ENCODE measurements around the gene PHLDB1. TPM values are rescaled to one million over a fixed set of nuclear protein-coding genes. Genes with fewer than 3 reads are reported as not detected.

Gene PHLDB1
- total and polyA plus RNA-seq, 11 donors = 86.0 to 129 (median 113) TPM

DNA sequence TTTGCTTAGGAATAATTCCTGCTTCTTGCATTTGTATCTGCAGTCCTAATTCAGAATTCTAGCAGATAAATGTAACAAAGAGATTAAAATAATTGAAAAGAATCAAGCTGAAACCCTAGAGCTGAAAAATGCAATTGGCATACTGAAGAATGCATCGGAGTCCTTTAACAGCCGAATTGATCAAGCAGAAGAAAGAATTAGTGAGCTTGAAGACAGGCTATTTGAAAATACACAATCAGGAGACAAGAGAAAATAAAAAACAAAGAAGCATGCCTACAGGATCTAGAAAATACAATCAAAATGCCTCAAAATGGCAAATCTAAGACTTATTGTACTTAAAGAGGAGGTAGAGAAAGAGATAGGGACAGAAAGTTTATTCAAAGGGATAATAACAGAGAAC lies 63.8 kb downstream of the PHLDB1 start:
- TF ChIP-seq, protein P1, sequence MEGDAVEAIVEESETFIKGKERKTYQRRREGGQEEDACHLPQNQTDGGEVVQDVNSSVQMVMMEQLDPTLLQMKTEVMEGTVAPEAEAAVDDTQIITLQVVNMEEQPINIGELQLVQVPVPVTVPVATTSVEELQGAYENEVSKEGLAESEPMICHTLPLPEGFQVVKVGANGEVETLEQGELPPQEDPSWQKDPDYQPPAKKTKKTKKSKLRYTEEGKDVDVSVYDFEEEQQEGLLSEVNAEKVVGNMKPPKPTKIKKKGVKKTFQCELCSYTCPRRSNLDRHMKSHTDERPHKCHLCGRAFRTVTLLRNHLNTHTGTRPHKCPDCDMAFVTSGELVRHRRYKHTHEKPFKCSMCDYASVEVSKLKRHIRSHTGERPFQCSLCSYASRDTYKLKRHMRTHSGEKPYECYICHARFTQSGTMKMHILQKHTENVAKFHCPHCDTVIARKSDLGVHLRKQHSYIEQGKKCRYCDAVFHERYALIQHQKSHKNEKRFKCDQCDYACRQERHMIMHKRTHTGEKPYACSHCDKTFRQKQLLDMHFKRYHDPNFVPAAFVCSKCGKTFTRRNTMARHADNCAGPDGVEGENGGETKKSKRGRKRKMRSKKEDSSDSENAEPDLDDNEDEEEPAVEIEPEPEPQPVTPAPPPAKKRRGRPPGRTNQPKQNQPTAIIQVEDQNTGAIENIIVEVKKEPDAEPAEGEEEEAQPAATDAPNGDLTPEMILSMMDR (IDR thresholded peaks at IDR 0.05) = no peak
- TF ChIP-seq POLR2A (IDR thresholded peaks at IDR 0.05) = no peak
- Histone ChIP-seq H3K36me3 (no peaks in the 10 kb centered on the region), H3K9me3 (peaks cover 0 to 24% (median 0%) of the 10 kb centered on the region in 12 donors), H3K4me3 (no peak overlapping the region), H3K4me1 (no peaks in the 10 kb centered on the region), H3K27me3 (peaks cover 0 to 3% (median 0%) of the 10 kb centered on the region in 9 donors), H3K27ac (no peak overlapping the region)
- WGBS, 4 donors = 93 to 99% (median 97%) methylated on average over 2 of the region's 2 CpGs
- ATAC-seq (no peak), DNase-seq (no peak)
- intact Hi-C loops (cut with DNase I) = no loop called here

DNA sequence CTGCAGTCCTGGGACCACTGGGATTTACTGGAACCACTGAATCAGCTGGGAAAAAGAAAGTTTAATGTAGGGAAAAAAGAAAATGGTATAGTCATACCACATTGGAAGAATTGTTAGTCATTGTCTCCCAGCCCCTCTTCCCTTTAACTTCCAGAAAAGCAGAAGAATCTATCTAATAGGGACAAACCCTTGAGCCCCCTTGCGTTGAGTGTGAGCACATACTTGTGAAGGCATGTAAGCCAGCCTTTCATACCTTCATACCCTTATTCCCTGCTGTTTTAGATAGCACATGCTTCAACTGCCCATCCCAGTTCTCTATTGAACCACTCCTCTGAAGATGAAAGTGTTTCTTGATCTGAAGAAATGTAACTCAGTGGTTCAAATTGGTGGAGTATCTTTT lies 65.4 kb downstream of the PHLDB1 start:
- WGBS, 4 donors = 59 to 83% (median 70%) methylated on average over 1 of the region's 1 CpG
- ATAC-seq = no peak
- no peak for DNase-seq

DNA sequence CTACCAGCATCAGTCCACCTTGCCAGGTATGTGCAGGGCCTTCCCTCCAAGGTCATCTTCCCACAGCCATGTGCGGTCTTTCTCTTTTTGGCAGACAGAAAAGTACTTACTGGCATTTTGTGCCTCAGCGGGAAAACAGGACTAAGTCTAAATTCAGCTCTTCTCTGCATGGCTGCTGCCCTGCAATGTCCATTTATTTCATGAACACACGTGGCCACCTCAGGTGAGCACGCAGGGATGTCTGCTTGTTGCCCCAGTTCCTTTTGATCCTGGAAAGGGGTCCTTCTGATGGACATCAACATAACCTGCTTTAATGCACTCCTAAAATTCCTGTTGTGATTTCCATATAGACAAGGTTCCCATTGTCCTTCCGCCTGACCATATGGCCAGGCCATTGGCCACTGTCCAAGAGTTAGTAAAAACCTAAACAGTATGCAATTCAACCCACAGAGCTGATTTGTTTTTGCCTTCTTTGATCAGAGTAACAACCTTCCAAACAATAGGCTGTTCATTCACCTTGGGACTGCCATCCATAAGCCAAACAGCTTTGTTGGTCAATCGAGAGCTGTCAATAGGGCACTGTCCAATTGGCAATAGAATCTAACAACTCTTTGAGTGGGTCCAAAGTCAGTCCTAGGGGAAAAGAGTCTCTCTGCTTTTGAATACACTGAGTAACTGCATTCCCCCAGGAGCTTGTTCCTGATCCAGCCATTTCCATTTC lies 66.1 kb downstream of the PHLDB1 start:
- no peak overlapping the region for H3K4me3 ChIP-seq
- DNase-seq (no peak), ATAC-seq (no peak)
- H3K36me3 ChIP-seq = no peaks in the 10 kb centered on the region
- peaks cover 0 to 24% (median 0%) of the 10 kb centered on the region in 12 donors for H3K9me3 ChIP-seq
- H3K4me1 ChIP-seq = no peaks in the 10 kb centered on the region
- TF ChIP-seq, protein P1 (IDR thresholded peaks at IDR 0.05) = no peak
- TF ChIP-seq POLR2A (IDR thresholded peaks at IDR 0.05) = no peak
- no peak overlapping the region for H3K27ac ChIP-seq
- H3K27me3 ChIP-seq = peaks cover 0 to 3% (median 0%) of the 10 kb centered on the region in 9 donors
- 77 to 84% (median 80%) methylated on average over 6 of the region's 6 CpGs for WGBS, 4 donors
- intact Hi-C loops (cut with DNase I) = no loop called here

More for the DNA sequence above, 65.4 kb downstream of the PHLDB1 start:
- Histone ChIP-seq H3K4me3 (no peak overlapping the region), H3K9me3 (peaks cover 0 to 24% (median 0%) of the 10 kb centered on the region in 12 donors), H3K4me1 (no peaks in the 10 kb centered on the region), H3K27ac (no peak overlapping the region), H3K36me3 (no peaks in the 10 kb centered on the region), H3K27me3 (peaks cover 0 to 3% (median 0%) of the 10 kb centered on the region in 9 donors)
- intact Hi-C loops (cut with DNase I) = no loop called here
- TF ChIP-seq POLR2A (IDR thresholded peaks at IDR 0.05) = no peak
- TF ChIP-seq, protein P1 (IDR thresholded peaks at IDR 0.05) = no peak

DNA sequence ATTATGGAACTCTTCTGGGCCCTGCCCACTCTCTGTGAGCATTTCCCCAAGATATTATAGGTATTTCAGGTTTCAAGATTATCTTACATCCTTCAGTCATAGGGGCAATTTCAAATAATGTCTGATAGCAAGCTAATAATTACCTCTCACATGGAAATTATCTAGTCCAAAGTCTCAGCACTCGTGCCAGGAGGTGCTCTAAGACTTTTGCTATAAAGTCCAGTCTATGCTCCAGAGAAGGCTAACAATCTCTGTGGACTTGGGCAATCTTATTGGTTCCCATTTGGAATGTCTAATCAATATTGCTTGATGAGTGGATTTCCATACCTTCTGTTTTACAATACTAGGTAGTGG lies 66.6 kb downstream of the PHLDB1 start:
- no peak overlapping the region for H3K27ac ChIP-seq
- 86 to 94% (median 92%) methylated on average over 1 of the region's 1 CpG for WGBS, 4 donors
- no peaks in the 10 kb centered on the region for H3K36me3 ChIP-seq
- H3K4me3 ChIP-seq = no peak overlapping the region
- no peak for ATAC-seq
- peaks cover 0 to 24% (median 0%) of the 10 kb centered on the region in 12 donors for H3K9me3 ChIP-seq
- peaks cover 0 to 4% (median 0%) of the 10 kb centered on the region in 12 donors for H3K4me1 ChIP-seq
- intact Hi-C loops (cut with DNase I) = no loop called here
- H3K27me3 ChIP-seq = peaks cover 0 to 3% (median 0%) of the 10 kb centered on the region in 9 donors
- no peak for TF ChIP-seq POLR2A (IDR thresholded peaks at IDR 0.05)
- TF ChIP-seq, protein P1 (IDR thresholded peaks at IDR 0.05) = no peak
- DNase-seq = no peak

All from heart left ventricle (tissue), 16 donors.